ENCODE measurements around the gene OR1S2. TPM values are rescaled to one million over a fixed set of nuclear protein-coding genes. Genes with fewer than 3 reads are reported as not detected.

Gene OR1S2
- total RNA-seq, 4 donors from 2014 or later = not detected

DNA sequence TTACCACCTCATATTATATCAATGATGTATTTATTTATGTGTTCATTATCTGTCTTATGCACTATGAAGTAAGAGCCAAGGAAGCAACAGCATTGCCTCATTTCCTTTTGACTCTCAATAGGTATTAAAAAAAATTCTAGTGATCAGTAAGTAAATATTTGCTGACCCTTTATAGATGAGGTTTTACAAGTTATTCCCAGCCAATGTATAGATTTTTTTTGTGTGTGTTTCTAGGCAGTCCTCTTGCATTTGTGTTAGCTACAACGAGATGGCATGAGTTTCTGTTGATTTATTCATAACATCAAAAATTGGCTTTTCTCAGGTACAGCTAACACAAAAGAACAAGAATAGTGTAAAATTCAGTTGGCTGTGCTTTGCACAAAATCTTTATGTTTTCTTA, 4.7 kb downstream of the OR1S2 start:
- 46 to 70% methylated on average over 1 of the region's 1 CpG for WGBS, 2 donors
- no peak for DNase-seq (ENCODE audit: low spot score in 2 of 2)
- TF ChIP-seq POLR2A (IDR thresholded peaks at IDR 0.05) = no peak
- TF ChIP-seq, protein P1, sequence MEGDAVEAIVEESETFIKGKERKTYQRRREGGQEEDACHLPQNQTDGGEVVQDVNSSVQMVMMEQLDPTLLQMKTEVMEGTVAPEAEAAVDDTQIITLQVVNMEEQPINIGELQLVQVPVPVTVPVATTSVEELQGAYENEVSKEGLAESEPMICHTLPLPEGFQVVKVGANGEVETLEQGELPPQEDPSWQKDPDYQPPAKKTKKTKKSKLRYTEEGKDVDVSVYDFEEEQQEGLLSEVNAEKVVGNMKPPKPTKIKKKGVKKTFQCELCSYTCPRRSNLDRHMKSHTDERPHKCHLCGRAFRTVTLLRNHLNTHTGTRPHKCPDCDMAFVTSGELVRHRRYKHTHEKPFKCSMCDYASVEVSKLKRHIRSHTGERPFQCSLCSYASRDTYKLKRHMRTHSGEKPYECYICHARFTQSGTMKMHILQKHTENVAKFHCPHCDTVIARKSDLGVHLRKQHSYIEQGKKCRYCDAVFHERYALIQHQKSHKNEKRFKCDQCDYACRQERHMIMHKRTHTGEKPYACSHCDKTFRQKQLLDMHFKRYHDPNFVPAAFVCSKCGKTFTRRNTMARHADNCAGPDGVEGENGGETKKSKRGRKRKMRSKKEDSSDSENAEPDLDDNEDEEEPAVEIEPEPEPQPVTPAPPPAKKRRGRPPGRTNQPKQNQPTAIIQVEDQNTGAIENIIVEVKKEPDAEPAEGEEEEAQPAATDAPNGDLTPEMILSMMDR (IDR thresholded peaks at IDR 0.05) = no peak
- H3K4me3 ChIP-seq (ENCODE audit: low read depth, poor library complexity, severe bottlenecking) = no peak overlapping the region
- intact Hi-C loops (cut with DNase I; ENCODE audit: low total_unique reads) = no loop called here

DNA sequence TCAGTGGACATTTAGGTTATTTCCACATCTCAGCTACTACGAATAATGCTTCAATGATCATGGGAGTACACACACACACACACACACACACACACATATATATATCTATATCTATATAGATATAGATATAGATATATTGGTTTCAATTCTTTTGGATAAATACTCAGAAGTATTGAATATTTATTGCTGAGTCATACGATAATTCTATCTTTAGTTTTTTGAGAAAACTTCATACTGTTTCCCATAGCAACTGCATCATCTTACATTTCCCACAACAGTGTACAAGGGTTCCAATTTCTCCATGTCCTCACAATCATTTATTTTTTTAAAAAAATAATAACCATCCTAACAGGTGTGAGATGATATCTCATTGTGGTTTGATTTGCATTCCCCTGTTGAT, 8.0 kb downstream of the OR1S2 start:
- WGBS, 2 donors = 81 to 96% methylated on average over 2 of the region's 2 CpGs
- H3K4me3 ChIP-seq (ENCODE audit: low read depth, poor library complexity, severe bottlenecking) = no peak overlapping the region
- intact Hi-C loops (cut with DNase I; ENCODE audit: low total_unique reads) = no loop called here
- TF ChIP-seq POLR2A (IDR thresholded peaks at IDR 0.05) = no peak
- TF ChIP-seq, protein P1 (IDR thresholded peaks at IDR 0.05) = no peak
- DNase-seq (ENCODE audit: low spot score in 2 of 2) = no peak

DNA sequence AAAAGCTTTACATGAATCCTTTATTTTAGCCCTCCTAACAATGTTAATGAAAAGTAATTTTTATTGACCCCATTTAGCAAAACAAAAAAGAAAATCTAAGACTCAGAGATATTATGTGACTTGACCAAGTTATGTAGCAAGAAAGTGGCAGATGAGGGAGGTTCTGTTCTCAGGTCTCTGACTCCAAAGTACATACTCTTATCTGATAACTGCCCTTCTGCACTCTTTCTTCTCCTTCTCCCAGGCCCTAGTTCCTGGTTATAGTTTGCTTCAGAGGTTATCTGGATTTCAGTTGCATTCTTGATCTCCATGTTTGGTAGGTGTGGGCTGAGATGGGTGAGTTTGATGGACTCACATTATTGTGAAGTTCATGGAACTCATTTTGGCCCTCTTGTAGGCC, 10.6 kb downstream of the OR1S2 start:
- no peak overlapping the region for H3K4me3 ChIP-seq (ENCODE audit: low read depth, poor library complexity, severe bottlenecking)
- TF ChIP-seq, protein P1 (IDR thresholded peaks at IDR 0.05) = no peak
- TF ChIP-seq POLR2A (IDR thresholded peaks at IDR 0.05) = no peak
- intact Hi-C loops (cut with DNase I; ENCODE audit: low total_unique reads) = no loop called here
- DNase-seq (ENCODE audit: low spot score in 2 of 2) = no peak

DNA sequence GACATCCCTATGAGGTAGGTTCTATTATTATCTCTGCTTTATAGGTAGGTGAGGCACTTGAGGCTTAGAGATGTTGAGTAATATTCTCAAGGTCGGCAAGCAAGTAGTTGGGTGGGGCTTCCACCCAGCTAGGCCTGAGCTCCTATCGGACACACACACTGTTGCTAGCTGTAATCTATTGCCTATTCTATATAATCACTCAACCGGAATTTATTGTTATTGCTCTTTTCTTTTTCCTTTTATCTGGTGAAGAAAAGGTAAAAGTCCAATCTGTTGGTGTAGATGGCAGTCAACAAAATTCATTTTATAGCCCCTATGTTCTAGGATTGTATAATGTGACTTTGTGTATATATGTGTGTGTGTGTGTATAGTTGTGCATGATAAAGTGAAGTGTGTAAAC, 11.7 kb downstream of the OR1S2 start:
- no peak overlapping the region for H3K4me3 ChIP-seq (ENCODE audit: low read depth, poor library complexity, severe bottlenecking)
- TF ChIP-seq, protein P1 (IDR thresholded peaks at IDR 0.05) = no peak
- no peak for TF ChIP-seq POLR2A (IDR thresholded peaks at IDR 0.05)
- DNase-seq (ENCODE audit: low spot score in 2 of 2) = no peak
- intact Hi-C loops (cut with DNase I; ENCODE audit: low total_unique reads) = no loop called here
- WGBS, 2 donors = 65 to 79% methylated on average over 3 of the region's 3 CpGs

DNA sequence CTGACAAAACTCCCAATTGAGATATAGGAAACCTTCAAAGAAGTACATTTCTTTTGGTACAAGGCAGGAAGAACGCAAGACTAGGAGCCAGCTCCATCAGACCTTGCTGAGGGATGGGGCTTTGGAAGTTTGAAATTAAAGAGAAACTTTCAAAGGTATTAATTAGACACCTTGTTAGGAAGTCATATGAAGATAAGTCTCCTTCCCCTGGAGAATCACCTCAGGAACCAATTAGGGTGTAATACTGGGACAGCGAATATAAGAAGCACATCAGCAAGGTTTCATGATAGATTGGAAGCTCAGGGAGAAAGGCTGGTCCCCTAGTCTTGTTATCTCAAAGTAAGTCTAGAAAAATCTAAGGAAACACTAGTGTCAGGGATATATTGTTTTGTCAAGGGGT, 15.2 kb downstream of the OR1S2 start, which contains the start of gene OR9Q2:
Gene OR9Q2, plus strand, starts transcription at position 301 of the 400 bp plus-strand sequence. CDS start 1,421 bp downstream, outside the sequence.
- WGBS, 2 donors = 88 to 94% methylated on average over 2 of the region's 2 CpGs
- TF ChIP-seq POLR2A (IDR thresholded peaks at IDR 0.05) = no peak
- TF ChIP-seq, protein P1 (IDR thresholded peaks at IDR 0.05) = no peak
- no peak for DNase-seq (ENCODE audit: low spot score in 2 of 2)
- intact Hi-C loops (cut with DNase I; ENCODE audit: low total_unique reads) = no loop called here
- H3K4me3 ChIP-seq (ENCODE audit: low read depth, poor library complexity, severe bottlenecking) = no peak within 1 kb of the TSS

DNA sequence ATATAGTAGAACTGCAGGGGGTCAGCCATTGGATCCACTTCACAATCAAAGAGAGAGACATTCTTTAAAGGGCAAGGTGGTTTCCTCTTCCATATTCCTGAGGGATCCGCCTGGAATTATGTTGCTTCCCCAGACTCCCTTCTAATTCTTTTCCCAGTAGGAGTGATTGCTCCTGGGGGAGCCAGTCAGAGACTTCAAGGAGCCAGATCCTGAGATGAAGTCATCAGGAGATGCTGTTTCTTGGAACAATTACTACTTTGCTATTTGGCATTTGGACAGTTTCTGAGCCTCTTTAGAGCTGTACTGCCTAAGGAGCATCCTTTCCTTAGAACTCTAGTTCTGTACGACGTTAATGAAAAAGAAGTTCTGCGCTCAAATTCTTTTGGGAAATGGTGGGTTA, 17.0 kb downstream of the OR1S2 start:
- TF ChIP-seq, protein P1 (IDR thresholded peaks at IDR 0.05) = no peak
- TF ChIP-seq POLR2A (IDR thresholded peaks at IDR 0.05) = no peak
- no peak overlapping the region for H3K4me3 ChIP-seq (ENCODE audit: low read depth, poor library complexity, severe bottlenecking)
- intact Hi-C loops (cut with DNase I; ENCODE audit: low total_unique reads) = no loop called here
- no peak for DNase-seq (ENCODE audit: low spot score in 2 of 2)
- WGBS, 2 donors = 80 to 83% methylated on average over 4 of the region's 4 CpGs

Data from lower leg skin (tissue), 4 donors.